ENCODE data around the gene PHKG1. TPM values are rescaled to one million over a fixed set of nuclear protein-coding genes. Genes with fewer than 3 reads are reported as not detected.
"Not testable (repeated sequence)": the region's sequence is repeated elsewhere in the genome, so short reads cannot be mapped to it uniquely, and the experiment has no call there.

PHKG1 gene
- polyA plus RNA-seq, 1 donor from 2014 or later, result not detected

DNA sequence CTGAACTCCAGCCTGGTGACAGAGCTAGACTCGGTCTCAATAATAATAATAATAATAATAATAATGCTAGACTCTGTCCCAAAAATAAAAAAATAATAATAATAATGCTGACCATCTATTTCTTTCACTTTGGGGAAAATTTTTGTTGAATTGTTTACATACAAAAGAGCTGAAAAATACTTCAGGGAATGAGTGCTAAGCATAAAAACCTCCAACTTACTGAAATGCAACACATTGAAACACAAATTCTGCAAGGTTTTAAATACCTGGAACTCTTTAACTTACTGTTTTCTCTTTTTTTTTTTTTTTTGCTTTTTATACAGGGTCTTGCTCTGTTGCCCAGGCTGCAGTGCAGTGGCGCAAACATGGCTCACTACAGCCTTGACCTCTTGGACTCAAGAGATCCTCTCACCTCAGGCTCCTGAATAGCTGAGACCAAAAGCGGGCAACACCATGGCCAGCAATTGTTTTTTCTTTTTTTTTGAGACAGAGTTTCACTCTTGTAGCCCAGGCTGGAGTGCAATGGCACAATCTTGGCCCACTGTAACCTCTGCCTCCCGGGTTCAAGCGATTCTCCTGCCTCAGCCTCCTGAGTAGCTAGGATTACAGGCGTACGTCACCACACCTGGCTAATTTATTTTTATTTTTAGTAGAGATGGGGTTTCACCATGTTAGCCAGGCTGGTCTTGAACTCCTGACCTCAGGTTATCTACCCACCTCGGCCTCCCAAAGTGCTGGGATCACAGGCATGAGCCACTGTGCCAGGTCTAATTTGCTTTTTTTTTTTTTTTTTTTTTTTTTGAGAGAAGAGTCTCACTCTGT is 5.6 kb upstream of the PHKG1 start:
- not testable (repeated sequence) for H3K27ac Mint-ChIP-seq, H3K4me1 Mint-ChIP-seq, H3K27me3 Mint-ChIP-seq, H3K36me3 Mint-ChIP-seq, H3K4me3 Mint-ChIP-seq, H3K9me3 Mint-ChIP-seq

DNA sequence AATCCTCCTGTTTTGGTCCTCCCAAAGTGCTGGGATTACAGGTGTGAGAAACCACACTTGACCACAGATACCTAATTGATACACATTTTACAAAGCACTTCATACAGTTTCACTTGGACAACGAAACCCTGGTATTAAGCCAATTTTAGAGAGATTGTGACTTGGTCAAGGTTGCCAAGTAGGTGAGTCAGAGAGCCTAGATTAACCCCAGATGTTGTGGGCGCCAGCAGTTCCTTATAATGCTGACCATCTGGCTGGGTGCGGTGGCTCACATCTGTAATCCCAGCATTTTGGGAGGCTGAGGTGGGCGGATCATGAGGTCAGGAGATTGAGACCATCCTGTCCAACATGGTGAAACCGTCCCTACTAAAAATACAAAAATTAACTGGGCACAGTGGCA is 4.9 kb upstream of the PHKG1 start:
- H3K27ac Mint-ChIP-seq, result no peak overlapping the region
- no peak overlapping the region for H3K4me3 Mint-ChIP-seq
- H3K4me1 Mint-ChIP-seq, result peaks cover 0 to 2% (median 0%) of the 10 kb centered on the region in 3 donors
- no peaks in the 10 kb centered on the region for H3K9me3 Mint-ChIP-seq
- peaks cover 3% of the 10 kb centered on the region for H3K36me3 Mint-ChIP-seq
- H3K27me3 Mint-ChIP-seq, result no peaks in the 10 kb centered on the region

DNA sequence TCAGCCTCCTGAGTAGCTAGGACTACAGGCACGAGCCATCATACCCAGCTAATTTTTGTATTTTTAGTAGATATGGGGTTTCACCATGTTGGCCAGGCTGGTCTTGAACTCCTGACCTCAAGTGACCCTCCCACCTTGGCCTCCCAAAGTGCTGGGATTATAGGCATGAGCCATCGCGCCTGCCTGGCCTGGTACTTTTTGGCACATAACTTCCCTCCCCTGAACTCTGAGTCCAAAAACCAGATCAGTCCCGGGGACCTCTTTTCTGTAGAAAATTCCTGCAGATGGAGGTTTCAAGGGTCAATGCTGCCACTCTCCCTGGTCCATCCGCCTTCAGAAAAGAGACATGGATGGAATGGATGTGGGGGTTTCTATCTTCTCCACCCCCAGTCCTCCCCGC is 364 bp downstream of the PHKG1 start:
- H3K36me3 Mint-ChIP-seq, result not testable (repeated sequence)
- peak overlapping the region in 1 of 3 donors; percentile 77 for H3K27ac Mint-ChIP-seq

DNA sequence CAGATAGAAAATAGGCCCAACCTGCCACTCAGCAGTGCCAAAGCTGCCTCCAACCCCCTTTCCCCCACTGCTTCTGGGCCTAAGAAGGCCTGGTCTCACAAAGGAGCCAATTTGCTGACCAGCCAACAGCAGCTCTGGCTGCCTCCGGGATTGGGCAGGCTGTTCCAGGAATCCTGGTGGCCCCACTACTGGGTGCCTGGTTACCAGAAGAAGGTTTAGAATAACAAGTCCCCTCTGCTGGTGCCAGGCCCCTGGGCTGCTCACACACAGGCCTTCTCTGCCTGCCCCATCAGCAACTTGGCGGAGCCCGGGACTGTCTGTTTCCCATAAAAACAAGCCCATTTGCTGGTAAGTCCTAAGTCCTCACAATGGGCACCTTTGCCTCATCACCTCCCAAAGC is 1.2 kb downstream of the PHKG1 start:
- H3K4me3 Mint-ChIP-seq, result no peak overlapping the region
- peaks cover 0 to 2% (median 0%) of the 10 kb centered on the region in 3 donors for H3K4me1 Mint-ChIP-seq
- H3K36me3 Mint-ChIP-seq, result peaks cover 5% of the 10 kb centered on the region
- H3K27ac Mint-ChIP-seq, result peak overlapping the region in 1 of 3 donors; percentile 77
- H3K9me3 Mint-ChIP-seq, result no peaks in the 10 kb centered on the region
- no peaks in the 10 kb centered on the region for H3K27me3 Mint-ChIP-seq

More for the DNA sequence above, 364 bp downstream of the PHKG1 start:
- not testable (repeated sequence) for H3K9me3 Mint-ChIP-seq, H3K27me3 Mint-ChIP-seq, H3K4me3 Mint-ChIP-seq, H3K4me1 Mint-ChIP-seq

DNA sequence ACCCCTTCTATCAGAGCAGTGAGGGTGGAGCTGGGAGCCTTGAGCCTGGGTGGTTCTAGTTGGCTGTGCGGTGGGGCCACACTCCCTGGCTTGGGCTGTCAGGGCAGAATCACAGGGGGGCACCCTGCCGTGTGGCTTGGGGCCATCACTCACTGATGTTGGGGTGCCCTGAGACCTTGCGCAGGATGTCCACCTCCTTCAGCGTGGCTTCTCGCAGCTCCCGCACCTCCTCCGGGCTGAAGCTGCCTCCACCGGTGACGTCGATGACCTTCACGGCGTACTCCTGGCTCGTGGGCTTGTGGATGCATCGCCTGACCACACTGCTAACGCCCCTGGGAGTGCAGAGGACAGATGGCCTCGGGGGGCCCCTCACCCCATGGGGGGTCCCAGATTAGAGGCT is 5.3 kb downstream of the PHKG1 start:
- H3K27ac Mint-ChIP-seq, result no peak overlapping the region
- H3K9me3 Mint-ChIP-seq, result no peaks in the 10 kb centered on the region
- H3K4me1 Mint-ChIP-seq, result no peaks in the 10 kb centered on the region
- H3K4me3 Mint-ChIP-seq, result no peak overlapping the region
- H3K36me3 Mint-ChIP-seq, result peaks cover 3% of the 10 kb centered on the region
- no peaks in the 10 kb centered on the region for H3K27me3 Mint-ChIP-seq

DNA sequence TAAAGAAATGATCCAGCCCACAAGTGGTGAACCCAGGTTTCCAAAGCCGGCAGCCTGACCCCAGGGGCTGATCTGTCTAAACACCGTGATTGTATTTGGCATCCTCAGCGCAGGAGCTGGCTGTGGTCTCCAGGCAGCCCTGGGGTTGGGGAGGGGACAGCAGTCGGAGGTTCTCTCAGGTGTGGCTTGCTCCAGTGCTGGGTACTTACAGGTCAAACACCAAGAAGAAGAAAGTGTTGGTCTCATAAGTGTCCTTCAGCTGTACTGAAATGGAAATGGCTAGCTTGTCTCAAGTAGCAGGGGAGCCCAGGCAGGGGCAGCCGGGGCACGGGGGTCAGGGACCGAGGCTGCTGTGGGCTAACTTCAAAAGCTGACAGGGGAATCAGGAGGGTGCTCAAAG is 6.0 kb downstream of the PHKG1 start:
- Mint-ChIP-seq H3K36me3 (peaks cover 3% of the 10 kb centered on the region), H3K4me1 (no peaks in the 10 kb centered on the region)

DNA sequence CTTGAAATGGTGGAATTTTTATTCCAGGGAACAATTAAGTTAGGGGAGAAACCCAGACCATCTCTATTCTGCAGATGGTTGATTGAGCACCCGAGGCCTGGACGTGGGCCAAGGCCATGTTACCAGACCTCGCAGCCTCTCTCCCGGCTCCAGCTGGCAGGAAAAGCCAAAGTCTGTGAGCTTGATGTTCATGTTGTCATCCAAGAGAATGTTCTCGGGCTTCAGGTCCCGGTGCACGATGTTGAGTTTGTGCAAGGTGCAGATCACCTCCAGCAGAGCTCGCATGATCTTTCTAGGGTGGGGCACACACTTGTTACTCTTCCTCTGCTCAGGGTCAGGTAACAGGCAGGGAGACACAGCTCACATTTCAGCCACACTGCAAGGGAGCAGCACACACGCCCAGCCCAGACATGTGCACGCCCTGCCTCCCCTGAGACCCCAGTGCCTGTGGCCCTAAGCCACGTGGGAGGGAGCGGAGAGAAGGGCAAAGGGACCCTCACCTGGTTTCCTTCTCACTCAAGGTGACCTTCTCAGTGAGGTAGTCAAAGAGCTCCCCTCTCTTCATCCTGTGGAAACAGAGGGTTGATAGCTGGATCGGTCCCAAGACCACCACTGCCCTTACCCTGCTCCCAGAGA is 9.5 kb downstream of the PHKG1 start:
- no peaks in the 10 kb centered on the region for H3K9me3 Mint-ChIP-seq
- no peaks in the 10 kb centered on the region for H3K27me3 Mint-ChIP-seq
- no peak overlapping the region for H3K4me3 Mint-ChIP-seq
- no peaks in the 10 kb centered on the region for H3K4me1 Mint-ChIP-seq
- H3K36me3 Mint-ChIP-seq, result peaks cover 1% of the 10 kb centered on the region
- no peak overlapping the region for H3K27ac Mint-ChIP-seq

More for the DNA sequence above, 6.0 kb downstream of the PHKG1 start:
- no peak overlapping the region for H3K27ac Mint-ChIP-seq
- no peaks in the 10 kb centered on the region for H3K27me3 Mint-ChIP-seq
- H3K9me3 Mint-ChIP-seq, result no peaks in the 10 kb centered on the region
- H3K4me3 Mint-ChIP-seq, result no peak overlapping the region

DNA sequence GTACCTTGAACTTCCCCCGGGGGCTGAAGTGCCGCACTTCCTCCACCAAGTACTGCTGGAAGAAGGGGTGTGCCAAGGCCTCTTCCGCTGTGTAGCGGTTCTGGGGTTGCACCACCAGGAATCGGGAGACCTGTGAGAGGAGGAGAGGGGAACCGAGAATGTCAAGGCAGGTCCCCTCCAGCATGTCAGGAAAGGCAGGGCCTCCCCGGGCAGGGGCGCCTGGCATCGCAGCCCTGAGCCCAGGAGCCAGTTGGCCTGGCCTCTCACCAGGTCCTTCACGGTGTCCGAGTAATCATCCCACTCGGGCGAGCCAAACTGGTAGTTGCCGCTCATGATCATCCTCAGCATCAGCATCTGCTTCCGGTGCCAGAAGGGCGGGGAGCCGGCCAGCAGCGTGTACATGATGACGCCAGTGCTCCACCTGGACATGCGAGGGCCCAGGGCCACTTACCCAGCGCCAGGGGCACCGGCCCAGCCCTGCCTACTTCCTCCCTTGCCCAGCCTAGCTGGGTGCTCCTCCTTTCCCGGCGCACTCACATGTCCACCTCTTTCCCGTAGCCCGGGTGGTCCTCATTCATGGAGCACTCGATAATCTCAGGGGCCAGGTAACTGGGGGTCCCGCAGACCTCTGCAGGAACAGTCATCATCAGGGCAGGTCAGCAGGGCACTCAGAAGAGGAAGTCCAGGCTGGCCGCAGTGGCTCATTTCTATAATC is 11.0 kb downstream of the PHKG1 start:
- Mint-ChIP-seq H3K4me1 (no peaks in the 10 kb centered on the region), H3K4me3 (no peak overlapping the region), H3K27ac (no peak overlapping the region), H3K9me3 (no peaks in the 10 kb centered on the region), H3K27me3 (no peaks in the 10 kb centered on the region), H3K36me3 (peaks cover 1% of the 10 kb centered on the region)

DNA sequence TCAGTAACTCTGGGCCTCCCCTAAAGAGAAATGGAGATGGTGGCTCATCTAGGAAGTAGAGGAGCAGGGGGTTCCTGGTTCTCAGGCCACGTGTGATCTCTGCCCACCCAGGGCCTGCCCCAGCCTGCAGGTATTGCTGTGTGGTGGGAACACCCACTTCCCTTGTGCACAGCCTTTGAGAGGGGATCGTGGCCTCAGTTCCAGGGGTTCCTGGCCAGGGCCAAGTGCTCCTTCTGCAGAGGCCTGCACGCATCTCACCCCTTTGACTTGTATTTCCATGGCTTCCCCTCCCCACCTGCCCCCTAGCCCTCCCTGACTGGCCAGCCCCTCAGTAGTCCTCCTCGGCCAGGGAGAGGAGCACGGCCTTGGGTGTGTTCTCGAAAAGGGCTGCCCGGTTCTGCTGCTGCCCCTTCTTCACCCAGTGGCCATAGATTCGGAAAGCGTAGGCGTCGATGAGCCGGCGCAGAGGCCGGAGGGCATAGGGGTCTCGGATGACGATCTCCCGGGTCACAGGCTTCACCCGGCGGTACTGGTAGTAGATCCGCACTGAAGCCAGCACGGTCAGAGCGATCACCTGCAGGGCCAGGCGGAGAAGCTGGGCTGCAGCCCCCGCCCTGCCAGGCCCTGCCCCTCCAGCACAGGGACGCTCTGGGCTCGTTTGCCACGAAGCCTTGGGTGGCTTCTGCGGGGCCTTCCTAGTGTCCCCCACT is 11.9 kb downstream of the PHKG1 start:
- not testable (repeated sequence) for H3K27me3 Mint-ChIP-seq, H3K27ac Mint-ChIP-seq, H3K36me3 Mint-ChIP-seq, H3K4me1 Mint-ChIP-seq, H3K4me3 Mint-ChIP-seq, H3K9me3 Mint-ChIP-seq

DNA sequence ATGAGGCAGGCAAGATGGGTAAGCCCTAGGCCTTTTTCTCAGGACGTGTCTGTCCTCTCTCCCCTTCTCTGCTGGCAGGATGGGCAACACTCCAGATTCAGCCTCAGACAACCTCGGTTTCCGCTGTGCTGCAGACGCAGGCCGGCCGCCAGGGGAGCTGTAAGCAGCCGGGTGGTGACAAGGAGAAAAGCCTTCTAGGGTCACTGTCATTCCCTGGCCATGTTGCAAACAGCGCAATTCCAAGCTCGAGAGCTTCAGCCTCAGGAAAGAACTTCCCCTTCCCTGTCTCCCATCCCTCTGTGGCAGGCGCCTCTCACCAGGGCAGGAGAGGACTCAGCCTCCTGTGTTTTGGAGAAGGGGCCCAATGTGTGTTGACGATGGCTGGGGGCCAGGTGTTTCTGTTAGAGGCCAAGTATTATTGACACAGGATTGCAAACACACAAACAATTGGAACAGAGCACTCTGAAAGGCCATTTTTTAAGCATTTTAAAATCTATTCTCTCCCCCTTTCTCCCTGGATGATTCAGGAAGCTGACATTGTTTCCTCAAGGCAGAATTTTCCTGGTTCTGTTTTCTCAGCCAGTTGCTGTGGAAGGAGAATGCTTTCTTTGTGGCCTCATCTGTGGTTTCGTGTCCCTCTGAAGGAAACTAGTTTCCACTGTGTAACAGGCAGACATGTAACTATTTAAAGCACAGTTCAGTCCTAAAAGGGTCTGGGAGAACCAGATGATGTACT is 13.1 kb downstream of the PHKG1 start:
- no peaks in the 10 kb centered on the region for H3K9me3 Mint-ChIP-seq
- H3K4me1 Mint-ChIP-seq, result no peaks in the 10 kb centered on the region
- peaks cover 1% of the 10 kb centered on the region for H3K36me3 Mint-ChIP-seq
- no peak overlapping the region for H3K27ac Mint-ChIP-seq
- H3K27me3 Mint-ChIP-seq, result no peaks in the 10 kb centered on the region
- H3K4me3 Mint-ChIP-seq, result no peak overlapping the region

DNA sequence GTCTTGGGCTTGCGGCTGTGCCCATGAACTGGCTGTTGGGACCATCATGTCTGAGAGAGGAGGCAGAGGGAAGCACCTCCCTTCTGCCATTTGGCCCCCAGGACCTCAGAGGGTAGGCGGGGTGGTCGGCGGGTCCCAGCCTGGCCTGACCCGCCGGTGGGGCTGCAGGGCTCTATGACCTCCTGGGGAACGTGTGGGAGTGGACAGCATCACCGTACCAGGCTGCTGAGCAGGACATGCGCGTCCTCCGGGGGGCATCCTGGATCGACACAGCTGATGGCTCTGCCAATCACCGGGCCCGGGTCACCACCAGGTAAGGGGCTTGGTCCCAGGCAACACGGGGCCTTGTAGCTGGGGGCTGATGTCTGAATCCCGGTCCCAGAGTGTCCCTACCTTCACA is 14.6 kb downstream of the PHKG1 start:
- peaks cover 4 to 6% (median 4%) of the 10 kb centered on the region in 3 donors for H3K4me1 Mint-ChIP-seq
- no peak overlapping the region for H3K27ac Mint-ChIP-seq
- H3K36me3 Mint-ChIP-seq, result no peaks in the 10 kb centered on the region

DNA sequence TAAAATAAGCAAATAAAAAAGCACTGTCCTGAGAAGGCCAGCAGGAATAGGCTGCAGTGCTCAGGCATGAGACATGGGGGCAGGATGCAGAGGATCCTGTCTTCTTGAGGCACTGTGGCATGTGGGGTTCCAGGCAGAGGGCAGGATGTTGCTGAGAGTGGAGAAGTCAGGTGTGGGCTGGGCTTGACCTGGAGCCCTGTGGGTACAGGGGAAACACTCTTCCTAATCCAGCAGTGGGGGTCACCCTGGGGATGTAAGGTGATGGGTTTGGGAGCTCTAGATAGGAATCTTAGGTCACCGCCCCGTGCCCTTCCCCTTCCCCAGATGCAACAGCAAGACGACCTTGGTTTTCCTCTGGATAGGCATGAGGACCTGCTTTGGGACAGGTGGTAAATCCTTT is 15.1 kb downstream of the PHKG1 start:
- H3K36me3 Mint-ChIP-seq, result peaks cover 2% of the 10 kb centered on the region
- H3K4me3 Mint-ChIP-seq, result no peak overlapping the region
- no peaks in the 10 kb centered on the region for H3K27me3 Mint-ChIP-seq
- no peak overlapping the region for H3K27ac Mint-ChIP-seq
- H3K4me1 Mint-ChIP-seq, result peaks cover 4 to 6% (median 5%) of the 10 kb centered on the region in 3 donors
- no peaks in the 10 kb centered on the region for H3K9me3 Mint-ChIP-seq

More for the DNA sequence above, 14.6 kb downstream of the PHKG1 start:
- no peak overlapping the region for H3K4me3 Mint-ChIP-seq
- no peaks in the 10 kb centered on the region for H3K27me3 Mint-ChIP-seq
- no peaks in the 10 kb centered on the region for H3K9me3 Mint-ChIP-seq

DNA sequence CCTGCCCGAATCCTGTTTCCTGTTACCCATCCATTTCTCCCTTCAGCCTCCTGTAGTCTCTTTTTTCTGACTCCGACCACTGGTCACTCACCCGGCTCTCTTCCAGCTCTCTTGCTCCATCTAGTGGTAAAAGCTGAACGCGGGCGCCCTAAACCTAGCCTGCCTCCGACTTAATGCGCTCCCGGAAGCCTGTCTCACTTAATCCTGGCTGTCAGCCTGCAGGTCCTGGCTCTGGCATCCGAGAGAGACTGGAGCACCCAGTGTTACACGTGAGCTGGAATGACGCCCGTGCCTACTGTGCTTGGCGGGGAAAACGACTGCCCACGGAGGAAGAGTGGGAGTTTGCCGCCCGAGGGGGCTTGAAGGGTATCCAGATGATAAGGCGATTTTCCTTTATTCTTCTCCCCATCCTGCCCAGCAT is 18.4 kb downstream of the PHKG1 start:
- Mint-ChIP-seq H3K27ac (peak overlapping the region in 2 of 3 donors; percentile 3 to 72), H3K36me3 (peaks cover 2% of the 10 kb centered on the region), H3K27me3 (no peaks in the 10 kb centered on the region), H3K4me1 (peaks cover 4 to 6% (median 5%) of the 10 kb centered on the region in 3 donors), H3K9me3 (no peaks in the 10 kb centered on the region), H3K4me3 (peak overlapping the region in 2 of 4 donors; percentile 0 to 52)

DNA sequence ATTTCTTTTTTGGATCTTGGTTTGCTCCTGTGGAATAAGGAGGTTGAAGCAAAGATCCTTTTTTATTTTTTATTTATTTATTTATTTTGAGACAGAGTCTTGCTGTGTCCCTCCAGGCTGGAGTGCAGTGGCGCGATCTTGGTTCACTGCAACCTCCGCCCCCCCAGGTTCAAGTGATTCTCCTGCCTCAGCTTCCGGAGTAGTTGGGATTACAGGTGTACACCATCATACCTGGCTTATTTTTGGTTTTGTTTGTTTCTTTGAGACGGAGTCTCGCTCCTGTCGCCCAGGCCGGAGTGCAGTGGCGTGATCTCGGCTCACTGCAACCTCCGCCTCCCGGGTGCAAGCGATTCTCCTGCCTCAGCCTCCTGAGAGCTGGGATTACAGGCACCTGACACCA is 26.4 kb downstream of the PHKG1 start:
- H3K4me1 Mint-ChIP-seq, result peaks cover 17 to 24% (median 20%) of the 10 kb centered on the region in 3 donors
- H3K9me3 Mint-ChIP-seq, H3K36me3 Mint-ChIP-seq, H3K27me3 Mint-ChIP-seq, H3K27ac Mint-ChIP-seq: not testable (repeated sequence)
- peak overlapping the region in 1 of 4 donors; percentile 52 for H3K4me3 Mint-ChIP-seq

Measured in IgD-negative memory B cell (primary cell).